K562 (cell line): ENCODE measurements around the gene GDF11. TPM values are rescaled to one million over a fixed set of nuclear protein-coding genes. Genes with fewer than 3 reads are reported as not detected.

Experiments used
- ATAC-seq: fragments of 200-7000 bp; cut with Tn5 transposase; 3 replicates; pipeline ENCODE4 v1.9.1; 2020; ENCODE audit warnings: moderate library complexity
- BruUV-seq: library from RNA; stranded (reverse); fragments of 400-500 nt; replicated peaks from 2 replicates; lab custom pipeline; 2021; lab: Mats Ljungman, UMichigan
- CTCF ChIA-PET: fragments of 300-600 bp; formaldehyde crosslinking; extraction: SDS; loops from one replicate; lab custom pipeline; 2021; ENCODE audit warnings: low intra/inter-chr PET ratio; lab: Yijun Ruan, JAX
- POLR2A ChIA-PET: fragments of 300-600, 350-650 bp; sonication (Branson Sonifier 250); formaldehyde crosslinking; extraction: SDS; loops from one replicate; lab custom pipeline; 2021; ENCODE audit warnings: antibody characterized with exemption, inconsistent platforms; lab: Yijun Ruan, JAX
- DNase-seq, 4 experiments: peaks; one replicate each; pipeline versions ENCODE4 v3.0.0 to v3.0.0-alpha.2; 2011 to 2018; ENCODE audit warnings: low spot score in 3 of 4, mixed read lengths in 3 of 4; ENCODE audit errors: extremely low read depth in 1 of 4
- FAIRE-seq: peaks from 2 replicates; lab custom pipeline; 2011; peaks lifted over from hg19 to GRCh38; lab: Jason Lieb, UNC
- H2AFZ ChIP-seq: 2 replicates; pipeline ENCODE4 v1.6.0; 2011; ENCODE audit warnings: low read depth, low read length, control low read depth, inconsistent platforms
- H3K27ac ChIP-seq: fragments of 200-600 bp; 3 replicates; pipeline ENCODE4 v1.8.0; 2011; ENCODE audit warnings: low read depth, mild to moderate bottlenecking, control low read depth, inconsistent platforms, low read length, moderate library complexity, mixed read lengths; ENCODE audit errors: extremely low read depth
- H3K27me3 ChIP-seq, 2 experiments: fragments of 300-600 bp in 1 of 2; 2 replicates in 1 of 2; 3 replicates in 1 of 2; pipeline versions ENCODE4 v1.6.0 to v1.8.0; 2011; ENCODE audit warnings: inconsistent platforms in 2 of 2, low read length in 2 of 2, mild to moderate bottlenecking in 1 of 2, mixed read lengths in 1 of 2, moderate library complexity in 1 of 2; ENCODE audit not compliant: control insufficient read depth in 2 of 2, insufficient read depth in 2 of 2
- H3K36me3 ChIP-seq: fragments of 300-600 bp; 3 replicates; pipeline ENCODE4 v1.8.0; 2011; ENCODE audit warnings: mild to moderate bottlenecking, low read length, inconsistent platforms; ENCODE audit not compliant: control insufficient read depth, insufficient read depth
- H3K4me1 ChIP-seq, 2 experiments: fragments of 200-600 bp in 1 of 2; replicated peaks in 1 of 2; 2 replicates in 1 of 2; 3 replicates in 1 of 2; pipeline versions ENCODE4 v1.5.1 to v1.8.0; 2011; ENCODE audit warnings: inconsistent platforms in 2 of 2, low read length in 2 of 2, mild to moderate bottlenecking in 1 of 2, mixed read lengths in 1 of 2, moderate library complexity in 1 of 2; ENCODE audit not compliant: control insufficient read depth in 2 of 2, insufficient read depth in 2 of 2
- H3K4me2 ChIP-seq: 2 replicates; pipeline ENCODE4 v1.6.1; 2011; ENCODE audit warnings: low read length, control low read depth, inconsistent platforms, mixed read lengths; ENCODE audit not compliant: insufficient read depth
- H3K4me3 ChIP-seq: fragments of 200-600 bp; sonication (generic), shearing (Covaris generic); 2 replicates; pipeline ENCODE4 v1.5.1; 2016; ENCODE audit warnings: control low read depth, inconsistent platforms
- H3K79me2 ChIP-seq: fragments of 200-600 bp; 3 replicates; pipeline ENCODE4 v1.8.0; 2011; ENCODE audit warnings: low read length, inconsistent platforms; ENCODE audit not compliant: control insufficient read depth, insufficient read depth
- H3K9ac ChIP-seq, 2 experiments: 2 replicates each; pipeline versions ENCODE4 v1.6.0 to v1.6.1; 2011; ENCODE audit warnings: low read depth in 2 of 2, low read length in 2 of 2, control low read depth in 1 of 2, inconsistent platforms in 1 of 2, mild to moderate bottlenecking in 1 of 2, mixed read lengths in 1 of 2; ENCODE audit not compliant: insufficient read depth in 1 of 2
- H3K9me1 ChIP-seq: one replicate; pipeline ENCODE4 v1.6.0; 2011; ENCODE audit warnings: inconsistent platforms, mild to moderate bottlenecking, low read length, moderate library complexity; ENCODE audit not compliant: control insufficient read depth, insufficient read depth
- H3K9me3 ChIP-seq: replicated peaks from 2 replicates; pipeline ENCODE4 v1.5.1; 2011; ENCODE audit warnings: low read depth, low read length, inconsistent platforms; ENCODE audit not compliant: control insufficient read depth, insufficient read depth
- H4K20me1 ChIP-seq: replicated peaks from 2 replicates; pipeline ENCODE4 v1.6.1; 2011; ENCODE audit warnings: low read length, inconsistent platforms, mixed read lengths; ENCODE audit not compliant: control insufficient read depth, insufficient read depth
- KDM1A ChIP-seq, 2 experiments: fragments of 450-650 bp; IDR thresholded peaks; 2 replicates each; pipeline ENCODE4 v1.6.1; 2016; ENCODE audit warnings: mild to moderate bottlenecking in 2 of 2
- MCM7 ChIP-seq, 2 experiments: fragments of 450-650 bp; IDR thresholded peaks; 2 replicates each; pipeline ENCODE4 v1.6.1; 2016 to 2018
- NR2C1 ChIP-seq, 2 experiments: fragments of 450-650 bp; IDR thresholded peaks; 2 replicates each; pipeline ENCODE4 v1.6.1; 2017; ENCODE audit warnings: mild to moderate bottlenecking in 2 of 2, antibody characterized with exemption in 1 of 2, inconsistent platforms in 1 of 2, missing compliant biosample characterization in 1 of 2, missing genetic modification characterization in 1 of 2
- SIN3A ChIP-seq, 2 experiments: fragments of 150-350 bp in 1 of 2; IDR thresholded peaks; 2 replicates each; pipeline ENCODE4 v1.6.1; 2011 to 2016; ENCODE audit warnings: borderline replicate concordance in 2 of 2, low read depth in 2 of 2, low read length in 2 of 2, mild to moderate bottlenecking in 2 of 2, moderate library complexity in 2 of 2; ENCODE audit not compliant: control insufficient read depth in 1 of 2
- SMARCA5 ChIP-seq: fragments of 450-650 bp; IDR thresholded peaks from 2 replicates; pipeline ENCODE4 v1.6.1; 2016
- TBL1XR1 ChIP-seq, 2 experiments: IDR thresholded peaks; 2 replicates each; pipeline ENCODE4 v1.6.1; 2012; ENCODE audit warnings: improper control_type of control experiment in 2 of 2, low read length in 2 of 2, mild to moderate bottlenecking in 1 of 2
- ZBED1 ChIP-seq: IDR thresholded peaks from 2 replicates; pipeline ENCODE4 v1.6.1; 2014
- ZBTB7A ChIP-seq: IDR thresholded peaks from 2 replicates; pipeline ENCODE4 v1.6.1; 2011; ENCODE audit warnings: low read depth, mild to moderate bottlenecking, low read length, moderate library complexity, borderline replicate concordance; ENCODE audit not compliant: control insufficient read depth
- ZBTB8A ChIP-seq: fragments of 450-650 bp; IDR thresholded peaks from 2 replicates; pipeline ENCODE4 v1.6.1; 2018; ENCODE audit warnings: mild to moderate bottlenecking, moderate library complexity; ENCODE audit not compliant: partially characterized antibody
- ZFP36 ChIP-seq: fragments of 150-350 bp; IDR thresholded peaks from 2 replicates; pipeline ENCODE4 v1.6.1; 2018; ENCODE audit warnings: low read length, low read depth; ENCODE audit not compliant: partially characterized antibody
- ZFPM2 ChIP-seq: fragments of 250-450 bp; sonication (Bioruptor Pico); IDR thresholded peaks from 2 replicates; pipeline ENCODE4 v1.5.1; 2022; ENCODE audit warnings: mild to moderate bottlenecking
- ZNF239 ChIP-seq: fragments of 250-450 bp; sonication (Bioruptor Pico); IDR thresholded peaks from 2 replicates; pipeline ENCODE4 v1.4.0; 2020; ENCODE audit warnings: mild to moderate bottlenecking
- ZNF668 ChIP-seq: fragments of 250-450 bp; sonication (Bioruptor Pico); IDR thresholded peaks from 2 replicates; pipeline ENCODE4 v1.8.0; 2022; ENCODE audit warnings: mild to moderate bottlenecking, inconsistent platforms
- in situ Hi-C: fragments of 300-500 bp; cut with MboI; formaldehyde crosslinking; loops from 4 replicates; pipeline ENCODE4 v1.15.0; 2018; ENCODE audit warnings: inconsistent platforms, mixed read lengths
- intact Hi-C: fragments of 100-400 bp; cut with micrococcal nuclease; formaldehyde crosslinking; loops from 2 replicates; pipeline ENCODE4 v1.14.2; 2022
- polyA plus RNA-seq, 8 experiments: library from polyadenylated mRNA; depleted of rRNA in 4 of 8; stranded (reverse) in 5 of 8; unstranded in 3 of 8; fragments of >200 nt; fragmentation: Nextera tagmentation in 2 of 8; fragmentation: Illumina TruSeq in 1 of 8; extraction: Ambion mirVana in 2 of 8; extraction: Trizol in 1 of 8; gene quantifications; 2 replicates each; pipeline versions ENCODE4 v1.2.1 to v1.2.3, GENCODE V29; 2011 to 2014; ENCODE audit warnings: inconsistent platforms in 1 of 8, missing spikeins in 1 of 8
- total RNA-seq, 7 experiments: library from RNA; depleted of rRNA in 6 of 7; stranded (reverse); fragments of >200 nt in 6 of 7; fragmentation: Illumina TruSeq in 2 of 7; extraction: Trizol in 2 of 7; gene quantifications; 2 replicates each; pipeline versions ENCODE4 v1.2.1 to v1.2.3, GENCODE V29; 2011 to 2021; ENCODE audit warnings: low replicate concordance in 1 of 7
- TF ChIP-seq, protein P1 (sequence below): sonication (generic); formaldehyde crosslinking; IDR thresholded peaks from 2 replicates; pipeline ENCODE4 v1.8.0; 2023; ENCODE audit warnings: mild to moderate bottlenecking, missing genetic modification reagents
- TF ChIP-seq, protein P2 (sequence below): sonication (generic); formaldehyde crosslinking; IDR thresholded peaks from 2 replicates; pipeline ENCODE4 v1.8.0; 2022; ENCODE audit warnings: mild to moderate bottlenecking, missing genetic modification reagents
- TF ChIP-seq, protein P3 (sequence below), 3 experiments: fragments of 200-800 bp in 1 of 3; sonication (Bioruptor generic) in 1 of 3; sonication (generic) in 1 of 3; formaldehyde crosslinking in 1 of 3; IDR thresholded peaks; 2 replicates each; pipeline versions ENCODE4 v1.6.1 to v1.8.0; 2016 to 2022; ENCODE audit warnings: mild to moderate bottlenecking in 2 of 3, missing compliant biosample characterization in 2 of 3, missing genetic modification characterization in 2 of 3, missing genetic modification reagents in 1 of 3
- TF ChIP-seq, protein P4 (sequence below): fragments of 250-450 bp; sonication (Bioruptor Pico); IDR thresholded peaks from 2 replicates; pipeline ENCODE4 v1.9.0; 2021; ENCODE audit warnings: mild to moderate bottlenecking

The GDF11 gene
- total and polyA plus RNA-seq, 9 of the 15 experiments (the other 6 are each of a cell fraction or from before 2014, with no cell fraction given): 1.4 to 15.7 (median 4.8) TPM

DNA sequence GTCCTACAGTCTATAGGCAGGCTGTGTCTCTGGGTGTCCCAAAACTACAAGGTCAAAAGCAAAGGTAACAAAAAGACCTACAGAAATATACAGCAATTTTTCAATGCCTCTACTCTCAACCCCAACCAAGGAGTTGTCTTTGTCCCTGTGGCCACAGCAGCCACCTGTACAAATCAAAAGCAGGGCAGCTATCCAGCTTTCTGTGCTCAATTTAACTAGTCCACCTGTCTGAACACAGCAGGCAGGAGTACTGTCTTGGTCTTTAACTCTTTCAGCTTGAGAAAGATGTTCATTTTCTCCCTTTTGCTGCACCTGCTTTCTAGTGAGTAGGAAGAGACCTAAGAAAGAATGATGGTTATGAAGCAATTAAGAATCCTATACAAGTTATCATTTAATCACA, 19.7 kb downstream of the GDF11 start:
- Histone ChIP-seq H3K4me2 (no peak overlapping the region), H2AFZ (no peak overlapping the region), H4K20me1 (no peaks in the 10 kb centered on the region), H3K4me1 (no peaks in the 10 kb centered on the region; a peak in 1 of 5 replicates), H3K27ac (no peak overlapping the region), H3K9me1 (no peaks in the 10 kb centered on the region), H3K4me3 (no peak overlapping the region), H3K9ac (no peak overlapping the region), H3K36me3 (peaks cover 76% of the 10 kb centered on the region), H3K79me2 (peaks cover 4% of the 10 kb centered on the region; the same call in 2 of the 3 replicates), H3K27me3 (no peaks in the 10 kb centered on the region), H3K9me3 (no peaks in the 10 kb centered on the region; the same call in 1 of the 2 replicates)
- CTCF ChIA-PET: no interaction called here
- intact Hi-C loops (no loop called here), in situ Hi-C loops (no loop called here)
- DNase-seq: no peak
- no peak for ATAC-seq
- FAIRE-seq: no peak
- POLR2A ChIA-PET: interaction anchor here (1.1 kb wide), 2 partner anchors 9 to 18 kb away, joined by 3 to 4 read pairs; no protein-coding TSS in a partner anchor
- BruUV-seq: no TSS peak
- TF ChIP-seq, protein P1, sequence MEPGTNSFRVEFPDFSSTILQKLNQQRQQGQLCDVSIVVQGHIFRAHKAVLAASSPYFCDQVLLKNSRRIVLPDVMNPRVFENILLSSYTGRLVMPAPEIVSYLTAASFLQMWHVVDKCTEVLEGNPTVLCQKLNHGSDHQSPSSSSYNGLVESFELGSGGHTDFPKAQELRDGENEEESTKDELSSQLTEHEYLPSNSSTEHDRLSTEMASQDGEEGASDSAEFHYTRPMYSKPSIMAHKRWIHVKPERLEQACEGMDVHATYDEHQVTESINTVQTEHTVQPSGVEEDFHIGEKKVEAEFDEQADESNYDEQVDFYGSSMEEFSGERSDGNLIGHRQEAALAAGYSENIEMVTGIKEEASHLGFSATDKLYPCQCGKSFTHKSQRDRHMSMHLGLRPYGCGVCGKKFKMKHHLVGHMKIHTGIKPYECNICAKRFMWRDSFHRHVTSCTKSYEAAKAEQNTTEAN (CRISPR knock-in tag): no peak
- no peak for TF ChIP-seq ZNF239
- no peak for TF ChIP-seq ZFPM2
- TF ChIP-seq ZNF668 (CRISPR knock-in tag): no peak
- no peak for TF ChIP-seq MCM7 (IDR thresholded peaks at IDR 0.05)
- no peak for TF ChIP-seq ZBED1
- no peak for TF ChIP-seq NR2C1 (IDR thresholded peaks at IDR 0.05)
- TF ChIP-seq NR2C1 (tag; IDR thresholded peaks at IDR 0.05): no peak
- no peak for TF ChIP-seq KDM1A (IDR thresholded peaks at IDR 0.05)
- TF ChIP-seq ZBTB7A: no peak
- TF ChIP-seq TBL1XR1 (IDR thresholded peaks at IDR 0.05; ENCODE audit: low read length in 2 of 2): no peak
- no peak for TF ChIP-seq ZBTB8A
- TF ChIP-seq, protein P2, sequence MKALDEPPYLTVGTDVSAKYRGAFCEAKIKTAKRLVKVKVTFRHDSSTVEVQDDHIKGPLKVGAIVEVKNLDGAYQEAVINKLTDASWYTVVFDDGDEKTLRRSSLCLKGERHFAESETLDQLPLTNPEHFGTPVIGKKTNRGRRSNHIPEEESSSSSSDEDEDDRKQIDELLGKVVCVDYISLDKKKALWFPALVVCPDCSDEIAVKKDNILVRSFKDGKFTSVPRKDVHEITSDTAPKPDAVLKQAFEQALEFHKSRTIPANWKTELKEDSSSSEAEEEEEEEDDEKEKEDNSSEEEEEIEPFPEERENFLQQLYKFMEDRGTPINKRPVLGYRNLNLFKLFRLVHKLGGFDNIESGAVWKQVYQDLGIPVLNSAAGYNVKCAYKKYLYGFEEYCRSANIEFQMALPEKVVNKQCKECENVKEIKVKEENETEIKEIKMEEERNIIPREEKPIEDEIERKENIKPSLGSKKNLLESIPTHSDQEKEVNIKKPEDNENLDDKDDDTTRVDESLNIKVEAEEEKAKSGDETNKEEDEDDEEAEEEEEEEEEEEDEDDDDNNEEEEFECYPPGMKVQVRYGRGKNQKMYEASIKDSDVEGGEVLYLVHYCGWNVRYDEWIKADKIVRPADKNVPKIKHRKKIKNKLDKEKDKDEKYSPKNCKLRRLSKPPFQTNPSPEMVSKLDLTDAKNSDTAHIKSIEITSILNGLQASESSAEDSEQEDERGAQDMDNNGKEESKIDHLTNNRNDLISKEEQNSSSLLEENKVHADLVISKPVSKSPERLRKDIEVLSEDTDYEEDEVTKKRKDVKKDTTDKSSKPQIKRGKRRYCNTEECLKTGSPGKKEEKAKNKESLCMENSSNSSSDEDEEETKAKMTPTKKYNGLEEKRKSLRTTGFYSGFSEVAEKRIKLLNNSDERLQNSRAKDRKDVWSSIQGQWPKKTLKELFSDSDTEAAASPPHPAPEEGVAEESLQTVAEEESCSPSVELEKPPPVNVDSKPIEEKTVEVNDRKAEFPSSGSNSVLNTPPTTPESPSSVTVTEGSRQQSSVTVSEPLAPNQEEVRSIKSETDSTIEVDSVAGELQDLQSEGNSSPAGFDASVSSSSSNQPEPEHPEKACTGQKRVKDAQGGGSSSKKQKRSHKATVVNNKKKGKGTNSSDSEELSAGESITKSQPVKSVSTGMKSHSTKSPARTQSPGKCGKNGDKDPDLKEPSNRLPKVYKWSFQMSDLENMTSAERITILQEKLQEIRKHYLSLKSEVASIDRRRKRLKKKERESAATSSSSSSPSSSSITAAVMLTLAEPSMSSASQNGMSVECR (CRISPR knock-in tag): no peak
- TF ChIP-seq ZFP36: no peak
- no peak for TF ChIP-seq SMARCA5
- no peak for TF ChIP-seq SIN3A (IDR thresholded peaks at IDR 0.05; ENCODE audit: borderline replicate concordance in 2 of 2, control insufficient read depth in 1 of 2, low read depth in 2 of 2, low read length in 2 of 2)
- TF ChIP-seq, protein P3, sequence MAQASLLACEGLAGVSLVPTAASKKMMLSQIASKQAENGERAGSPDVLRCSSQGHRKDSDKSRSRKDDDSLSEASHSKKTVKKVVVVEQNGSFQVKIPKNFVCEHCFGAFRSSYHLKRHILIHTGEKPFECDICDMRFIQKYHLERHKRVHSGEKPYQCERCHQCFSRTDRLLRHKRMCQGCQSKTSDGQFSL (CRISPR knock-in tag; IDR thresholded peaks at IDR 0.05): no peak
- TF ChIP-seq, protein P3 (tag; IDR thresholded peaks at IDR 0.05): no peak
- TF ChIP-seq, protein P4, sequence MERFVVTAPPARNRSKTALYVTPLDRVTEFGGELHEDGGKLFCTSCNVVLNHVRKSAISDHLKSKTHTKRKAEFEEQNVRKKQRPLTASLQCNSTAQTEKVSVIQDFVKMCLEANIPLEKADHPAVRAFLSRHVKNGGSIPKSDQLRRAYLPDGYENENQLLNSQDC (CRISPR knock-in tag): no peak
